GM19099 (cell line): ENCODE measurements around the gene ELF5.

ENCODE experiments used
- POLR2A ChIP-seq: IDR thresholded peaks from 3 replicates; pipeline ENCODE4 v1.6.1; 2011; ENCODE audit warnings: low read depth; ENCODE audit not compliant: insufficient read length; ENCODE audit errors: extremely low read depth

ELF5 gene

GRCh38 chr11:34488855-34489557 lies 24.6 kb downstream of the ELF5 start:
- TF ChIP-seq POLR2A, result no peak

- TF ChIP-seq POLR2A, result no peak
These were observed 26.2 kb downstream of the ELF5 start for GRCh38 chr11:34487430-34487829.

- TF ChIP-seq POLR2A, result no peak
These were observed 30.3 kb downstream of the ELF5 start for GRCh38 chr11:34483106-34483874.

- no peak for TF ChIP-seq POLR2A
These were observed 32.3 kb downstream of the ELF5 start for GRCh38 chr11:34481307-34481706.

- no peak for TF ChIP-seq POLR2A
These were observed 33.3 kb downstream of the ELF5 start for GRCh38 chr11:34480314-34480713.

GRCh38 chr11:34478845-34479663 lies 34.5 kb downstream of the ELF5 start:
- TF ChIP-seq POLR2A, result no peak

- TF ChIP-seq POLR2A, result no peak
These were observed 36.7 kb downstream of the ELF5 start for GRCh38 chr11:34476849-34477248.

GRCh38 chr11:34475656-34476055 lies 37.9 kb downstream of the ELF5 start:
- no peak for TF ChIP-seq POLR2A

GRCh38 chr11:34473603-34474169 lies 39.9 kb downstream of the ELF5 start:
- no peak for TF ChIP-seq POLR2A

- no peak for TF ChIP-seq POLR2A
These were observed 45.3 kb downstream of the ELF5 start for GRCh38 chr11:34468209-34468841.

- TF ChIP-seq POLR2A, result no peak
These were observed 46.6 kb downstream of the ELF5 start for GRCh38 chr11:34466802-34467488.

- TF ChIP-seq POLR2A, result no peak
These were observed 49.0 kb downstream of the ELF5 start for GRCh38 chr11:34464591-34465051.

- no peak for TF ChIP-seq POLR2A
These were observed 52.4 kb downstream of the ELF5 start for GRCh38 chr11:34461215-34461614.

GRCh38 chr11:34460278-34460677 lies 53.3 kb downstream of the ELF5 start:
- no peak for TF ChIP-seq POLR2A
